HG03469 (cell line): ENCODE measurements around the gene FAM53A.
"Not testable (repeated sequence)": the region's sequence is repeated elsewhere in the genome, so short reads cannot be mapped to it uniquely, and the experiment has no call there.

Source experiments
- ATAC-seq: cut with Tn5 transposase; IDR thresholded peaks from one replicate; pipeline ENCODE4 v1.9.1; 2021; ENCODE audit warnings: mild to moderate bottlenecking, moderate library complexity, moderate number of reproducible peaks; ENCODE audit not compliant: unreplicated experiment

Gene FAM53A

GRCh38 chr4:1717129-1718094, 33.3 kb upstream of the FAM53A start:
- no peak for ATAC-seq

- ATAC-seq = no peak
Measured at GRCh38 chr4:1716065-1716945, 32.2 kb upstream of the FAM53A start.

GRCh38 chr4:1715002-1715758, 31.1 kb upstream of the FAM53A start:
- no peak for ATAC-seq

- ATAC-seq = no peak
Measured at GRCh38 chr4:1714303-1715001, 30.3 kb upstream of the FAM53A start.

- peak; percentile 7 for ATAC-seq
Measured at GRCh38 chr4:1713003-1713851, 29.1 kb upstream of the FAM53A start.

GRCh38 chr4:1712216-1713002, 28.3 kb upstream of the FAM53A start, which contains the start of gene SLBP:
Gene SLBP (minus strand): TSS chr4:1712319. CDS start chr4:1712188, 131 bp downstream.
- ATAC-seq = peak; percentile 52

GRCh38 chr4:1711571-1712215, 27.6 kb upstream of the FAM53A start:
- ATAC-seq = peak; percentile 10

GRCh38 chr4:1711055-1711570, 27.0 kb upstream of the FAM53A start:
- ATAC-seq = no peak

- no peak for ATAC-seq
Measured at GRCh38 chr4:1708581-1708980, 24.5 kb upstream of the FAM53A start.

GRCh38 chr4:1706358-1706757, 22.2 kb upstream of the FAM53A start:
- no peak for ATAC-seq

- ATAC-seq = no peak
Measured at GRCh38 chr4:1705732-1706131, 21.6 kb upstream of the FAM53A start.

GRCh38 chr4:1703867-1704266, 19.8 kb upstream of the FAM53A start:
- ATAC-seq = no peak

- not testable (repeated sequence) for ATAC-seq
Measured at GRCh38 chr4:1701671-1702070, 17.6 kb upstream of the FAM53A start.

- ATAC-seq = no peak
Measured at GRCh38 chr4:1695913-1696312, 11.8 kb upstream of the FAM53A start.

- ATAC-seq = peak; percentile 65
Measured at GRCh38 chr4:1693131-1693896, 9.2 kb upstream of the FAM53A start.

- ATAC-seq = no peak
Measured at GRCh38 chr4:1691737-1692373, 7.7 kb upstream of the FAM53A start.
